H1 (cell line): ENCODE results near the gene TGFB2. TPM values are rescaled to one million over a fixed set of nuclear protein-coding genes. Genes with fewer than 3 reads are reported as not detected.

ENCODE experiments used
- CTCF ChIA-PET: fragments of 300-600 bp; sonication (Branson Sonifier 250); formaldehyde crosslinking; loops from one replicate; lab custom pipeline; 2021; ENCODE audit not compliant: partially characterized antibody; lab: Charles Lee
- POLR2A ChIA-PET: fragments of 300-600 bp; sonication (Branson Sonifier 250); formaldehyde crosslinking; loops from one replicate; lab custom pipeline; 2021; ENCODE audit warnings: inconsistent platforms; ENCODE audit not compliant: partially characterized antibody; lab: Charles Lee
- DNase-seq, 2 experiments: peaks; one replicate each; pipeline versions ENCODE4 v3.0.0 to v3.0.0-alpha.2; 2010 to 2022; ENCODE audit warnings: low spot score in 2 of 2, low read depth in 1 of 2, mixed read lengths in 1 of 2
- FAIRE-seq: peaks from 2 replicates; lab custom pipeline; 2011; peaks lifted over from hg19 to GRCh38; lab: Jason Lieb, UNC
- H2AFZ ChIP-seq: 2 replicates; pipeline ENCODE4 v1.8.1; 2012; ENCODE audit warnings: low read length, inconsistent platforms
- H2AK5ac ChIP-seq: 2 replicates; pipeline ENCODE4 v1.6.1; 2013; ENCODE audit warnings: low read depth, low read length
- H2BK120ac ChIP-seq: replicated peaks from 2 replicates; pipeline ENCODE3; 2013; ENCODE audit warnings: low read depth, low read length, inconsistent platforms
- H2BK12ac ChIP-seq: 2 replicates; pipeline ENCODE4 v1.6.1; 2013; ENCODE audit warnings: low read depth, low read length
- H2BK15ac ChIP-seq: 2 replicates; pipeline ENCODE4 v1.6.1; 2013; ENCODE audit warnings: low read length
- H2BK20ac ChIP-seq: 2 replicates; pipeline ENCODE4 v1.6.1; 2013; ENCODE audit warnings: low read length
- H2BK5ac ChIP-seq: 2 replicates; pipeline ENCODE4 v1.6.1; 2013; ENCODE audit warnings: low read depth, low read length
- H3K14ac ChIP-seq: 2 replicates; pipeline ENCODE4 v1.6.1; 2013; ENCODE audit warnings: inconsistent platforms; ENCODE audit not compliant: insufficient read length
- H3K18ac ChIP-seq: 2 replicates; pipeline ENCODE4 v1.6.1; 2013; ENCODE audit warnings: low read length; ENCODE audit errors: extremely low read depth
- H3K23ac ChIP-seq: 2 replicates; pipeline ENCODE4 v1.6.1; 2013; ENCODE audit warnings: inconsistent platforms; ENCODE audit not compliant: insufficient read length
- H3K23me2 ChIP-seq: 2 replicates; pipeline ENCODE4 v1.6.1; 2013; ENCODE audit warnings: low read depth, low read length
- H3K27ac ChIP-seq: 2 replicates; pipeline ENCODE4 v1.6.1; 2011; ENCODE audit warnings: low read depth, low read length, inconsistent platforms
- H3K27me3 ChIP-seq, 4 experiments: replicated peaks in 1 of 4; 1 replicate in 1 of 4; 2 replicates in 3 of 4; pipeline versions ENCODE4 v1.6.1 to v1.8.1; 2011 to 2013; ENCODE audit warnings: low read length in 3 of 4, mild to moderate bottlenecking in 3 of 4, inconsistent platforms in 2 of 4, mixed read lengths in 2 of 4, moderate library complexity in 1 of 4; ENCODE audit not compliant: control insufficient read depth in 3 of 4, insufficient read depth in 3 of 4; ENCODE audit errors: extremely low read depth in 1 of 4
- H3K36me3 ChIP-seq, 4 experiments: 2 replicates each; pipeline versions ENCODE4 v1.6.1 to v1.8.1; 2011 to 2013; ENCODE audit warnings: mild to moderate bottlenecking in 4 of 4, low read length in 3 of 4, moderate library complexity in 2 of 4, control low read depth in 1 of 4, inconsistent platforms in 1 of 4; ENCODE audit not compliant: insufficient read depth in 4 of 4, control insufficient read depth in 2 of 4
- H3K4ac ChIP-seq: replicated peaks from 2 replicates; pipeline ENCODE3; 2013; ENCODE audit warnings: low read length, low read depth, mixed read lengths, inconsistent platforms; ENCODE audit not compliant: insufficient read length
- H3K4me1 ChIP-seq, 4 experiments: replicated peaks in 1 of 4; 1 replicate in 1 of 4; 2 replicates in 3 of 4; pipeline versions ENCODE4 v1.6.1 to v1.8.1; 2011 to 2013; ENCODE audit warnings: low read length in 3 of 4, inconsistent platforms in 2 of 4, mixed read lengths in 1 of 4; ENCODE audit not compliant: insufficient read depth in 4 of 4, control insufficient read depth in 3 of 4
- H3K4me2 ChIP-seq, 2 experiments: 2 replicates each; pipeline versions ENCODE4 v1.6.1 to v1.8.1; 2011 to 2013; ENCODE audit warnings: low read depth in 2 of 2, low read length in 2 of 2, control low read depth in 1 of 2, inconsistent platforms in 1 of 2, mild to moderate bottlenecking in 1 of 2; ENCODE audit not compliant: insufficient read depth in 1 of 2
- H3K4me3 ChIP-seq, 4 experiments: fragments of 200-600, 300-600 bp in 1 of 4; sonication (generic), shearing (Covaris generic), sonication (Bioruptor Twin) in 1 of 4; 2 replicates each; pipeline versions ENCODE4 v1.5.1 to v1.8.1; 2011 to 2016; ENCODE audit warnings: low read length in 4 of 4, low read depth in 3 of 4, control low read depth in 2 of 4, inconsistent platforms in 2 of 4, mild to moderate bottlenecking in 2 of 4, mixed read lengths in 1 of 4, moderate library complexity in 1 of 4; ENCODE audit not compliant: insufficient read depth in 2 of 4; ENCODE audit errors: extremely low read depth in 1 of 4
- H3K56ac ChIP-seq: replicated peaks from 2 replicates; pipeline ENCODE3; 2013; ENCODE audit warnings: low read depth, mild to moderate bottlenecking, mixed read lengths, low read length, inconsistent platforms; ENCODE audit not compliant: insufficient read length
- H3K79me1 ChIP-seq: 2 replicates; pipeline ENCODE4 v1.6.1; 2013; ENCODE audit warnings: low read depth, low read length, control low read depth
- H3K79me2 ChIP-seq, 2 experiments: 2 replicates each; pipeline versions ENCODE4 v1.6.1 to v1.8.1; 2012 to 2013; ENCODE audit warnings: low read length in 2 of 2, mild to moderate bottlenecking in 2 of 2, inconsistent platforms in 1 of 2; ENCODE audit not compliant: insufficient read depth in 2 of 2, control insufficient read depth in 1 of 2
- H3K9ac ChIP-seq, 4 experiments: replicated peaks in 1 of 4; 1 replicate in 1 of 4; 2 replicates in 3 of 4; pipeline versions ENCODE4 v1.6.1 to v1.8.1; 2011 to 2013; ENCODE audit warnings: low read depth in 3 of 4, low read length in 3 of 4, control low read depth in 2 of 4, mild to moderate bottlenecking in 2 of 4, moderate library complexity in 2 of 4, inconsistent platforms in 1 of 4; ENCODE audit errors: extremely low read depth in 1 of 4
- H3K9me3 ChIP-seq, 2 experiments: 2 replicates each; pipeline versions ENCODE4 v1.6.1 to v1.8.1; 2012 to 2013; ENCODE audit warnings: mild to moderate bottlenecking in 2 of 2, moderate library complexity in 2 of 2, control low read depth in 1 of 2, inconsistent platforms in 1 of 2, low read depth in 1 of 2, low read length in 1 of 2, mixed read lengths in 1 of 2; ENCODE audit not compliant: insufficient read depth in 2 of 2
- H4K20me1 ChIP-seq, 2 experiments: replicated peaks in 1 of 2; 2 replicates each; pipeline versions ENCODE3 to v1.8.1; 2011 to 2013; ENCODE audit warnings: inconsistent platforms in 2 of 2, low read length in 2 of 2, mild to moderate bottlenecking in 1 of 2; ENCODE audit not compliant: insufficient read depth in 2 of 2, control insufficient read depth in 1 of 2
- H4K5ac ChIP-seq: 2 replicates; pipeline ENCODE4 v1.6.1; 2013; ENCODE audit warnings: low read length, low read depth, mixed read lengths, inconsistent platforms; ENCODE audit not compliant: insufficient read length
- H4K8ac ChIP-seq: 2 replicates; pipeline ENCODE4 v1.8.0; 2013; ENCODE audit warnings: mild to moderate bottlenecking, moderate library complexity, low read length, inconsistent platforms; ENCODE audit not compliant: insufficient read depth; ENCODE audit errors: extremely low read depth
- H4K91ac ChIP-seq: replicated peaks from 2 replicates; pipeline ENCODE3; 2013; ENCODE audit warnings: low read length, mixed read lengths, inconsistent platforms; ENCODE audit not compliant: insufficient read length
- CHD1 ChIP-seq: IDR thresholded peaks from 2 replicates; pipeline ENCODE4 v1.6.1; 2012; ENCODE audit warnings: low read depth, low read length, improper control_type of control experiment
- CREB1 ChIP-seq: IDR thresholded peaks from 2 replicates; pipeline ENCODE4 v1.6.1; 2012; ENCODE audit warnings: inconsistent platforms
- EGR1 ChIP-seq: IDR thresholded peaks from 2 replicates; pipeline ENCODE4 v1.6.1; 2011; ENCODE audit warnings: low read depth, low read length, borderline replicate concordance
- GABPA ChIP-seq: IDR thresholded peaks from 2 replicates; pipeline ENCODE4 v1.6.1; 2011; ENCODE audit warnings: mild to moderate bottlenecking, low read length, moderate library complexity, borderline replicate concordance; ENCODE audit not compliant: insufficient read depth
- JUND ChIP-seq: IDR thresholded peaks from 2 replicates; pipeline ENCODE4 v1.6.1; 2011; ENCODE audit warnings: mild to moderate bottlenecking, improper control_type of control experiment, low read length
- KDM5A ChIP-seq: fragments of 200-600 bp; IDR thresholded peaks from 2 replicates; pipeline ENCODE4 v1.7.1; 2012; ENCODE audit warnings: mild to moderate bottlenecking, low read length, inconsistent platforms, mixed read lengths
- NANOG ChIP-seq: IDR thresholded peaks from 2 replicates; pipeline ENCODE4 v1.6.1; 2011; ENCODE audit warnings: low read length, low read depth, mild to moderate bottlenecking, inconsistent platforms; ENCODE audit not compliant: insufficient read depth, poor library complexity, severe bottlenecking
- SUZ12 ChIP-seq: fragments of 200-600 bp; sonication (generic); IDR thresholded peaks from 2 replicates; pipeline ENCODE4 v1.6.1; 2012; ENCODE audit warnings: mild to moderate bottlenecking, inconsistent platforms, low read length, moderate library complexity, mixed read lengths
- TCF12 ChIP-seq: IDR thresholded peaks from 2 replicates; pipeline ENCODE4 v1.6.1; 2011; ENCODE audit warnings: low read depth, mild to moderate bottlenecking, low read length
- YY1 ChIP-seq: IDR thresholded peaks from 2 replicates; pipeline ENCODE4 v1.6.1; 2011; ENCODE audit warnings: low read depth, mild to moderate bottlenecking, low read length
- WGBS, 2 experiments: shearing (Covaris generic) in 1 of 2; methylation state at CpG; one replicate each; pipeline versions ENCODE4 v1.1.6 to v1.1.7; 2013 to 2015; ENCODE audit warnings: low lambda C conversion rate in 2 of 2, mixed read lengths in 2 of 2, inconsistent platforms in 1 of 2, low coverage in 1 of 2, missing lambda C conversion rate in 1 of 2; ENCODE audit not compliant: insufficient replicate concordance in 2 of 2, insufficient coverage in 1 of 2, insufficient read length in 1 of 2; ENCODE audit errors: extremely low coverage in 1 of 2, missing lambda C conversion rate in 1 of 2; 5-methylcytosine and 5-hydroxymethylcytosine counted together
- polyA plus RNA-seq, 7 experiments: library from polyadenylated mRNA; depleted of rRNA in 3 of 7; stranded (reverse) in 5 of 7; unstranded in 2 of 7; fragments of >200 nt in 5 of 7; fragments of 200-250 nt in 2 of 7; gene quantifications; 1 replicate in 5 of 7; 2 replicates in 1 of 7; 4 replicates in 1 of 7; pipeline versions ENCODE4 v1.2.1 to v1.2.3, GENCODE V29; 2011 to 2013; ENCODE audit warnings: missing spikeins in 2 of 7, mixed read lengths in 2 of 7
- total RNA-seq: library from RNA; stranded (reverse); fragmentation: NEBNext Ultra II Directional; extraction: Animal tissue kit (Norgen Biotek cat#: 25700); gene quantifications from 2 replicates; pipeline ENCODE4 v1.2.1, GENCODE V29; 2021
- TF ChIP-seq, protein P1 (sequence below): IDR thresholded peaks from 2 replicates; pipeline ENCODE4 v1.6.1; 2012; ENCODE audit warnings: inconsistent platforms
- TF ChIP-seq, protein P2 (sequence below): IDR thresholded peaks from 2 replicates; pipeline ENCODE4 v1.6.1; 2012; ENCODE audit warnings: low read length, inconsistent platforms

The TGFB2 gene
- total and polyA plus RNA-seq, 2 of the 8 experiments (the other 6 are each of a cell fraction or from before 2014, with no cell fraction given), result 0.26 to 0.84 TPM

DNA sequence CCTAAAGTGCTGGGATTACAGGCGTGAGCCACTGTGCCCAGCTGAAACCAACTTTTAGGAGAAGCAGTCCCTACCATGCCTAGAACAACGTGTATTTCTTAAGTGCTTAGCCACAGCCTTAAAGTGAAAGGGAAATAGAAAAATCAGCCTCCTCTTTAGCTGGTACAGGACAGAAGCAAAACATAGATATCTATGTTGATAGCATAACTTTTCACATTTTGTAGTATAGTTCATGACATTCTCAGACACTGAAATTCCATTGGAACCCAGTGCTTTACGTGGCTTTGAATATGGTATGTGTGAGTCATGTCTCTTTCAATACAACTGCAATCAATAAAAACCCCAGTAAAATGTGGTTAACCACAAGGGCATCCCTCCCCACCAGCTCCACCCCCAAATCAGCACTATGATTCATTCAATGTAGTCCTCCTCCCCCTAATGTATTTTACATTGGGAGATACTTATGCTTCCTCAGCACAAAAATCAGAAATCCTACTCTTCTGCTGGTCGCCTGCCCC is 32.1 kb downstream of the TGFB2 start:
- H3K9me3 ChIP-seq, result no peaks in the 10 kb centered on the region
- no peak overlapping the region for H3K4me3 ChIP-seq
- H4K8ac ChIP-seq, result no peak overlapping the region
- WGBS, 2 experiments, result 80% methylated on average over 4 of the region's 4 CpGs; no CpG with 5 or more reads in 1 of the 2 experiments
- H2BK120ac ChIP-seq, result no peak overlapping the region
- H3K36me3 ChIP-seq, result no peaks in the 10 kb centered on the region
- H4K20me1 ChIP-seq, result no peaks in the 10 kb centered on the region
- H3K4me2 ChIP-seq, result no peak overlapping the region
- no peak overlapping the region for H2BK20ac ChIP-seq
- CTCF ChIA-PET, result interaction anchor here (0.6 to 2.3 kb wide), 6 partner anchors 10 to 822 kb away, joined by 3 to 6 read pairs (median 4); no protein-coding TSS in a partner anchor
- H2AK5ac ChIP-seq, result no peak overlapping the region
- no peaks in the 10 kb centered on the region for H3K79me2 ChIP-seq
- H4K5ac ChIP-seq, result no peak overlapping the region
- H3K27me3 ChIP-seq, result no peaks in the 10 kb centered on the region
- H2AFZ ChIP-seq, result no peak overlapping the region
- H3K18ac ChIP-seq, result no peak overlapping the region
- H2BK15ac ChIP-seq, result no peak overlapping the region
- TF ChIP-seq NANOG (no peak), EGR1 (no peak), CREB1 (no peak), YY1 (no peak), SUZ12 (no peak), TCF12 (no peak), KDM5A (no peak), CHD1 (no peak), GABPA (no peak), JUND (no peak)
- TF ChIP-seq, protein P1, sequence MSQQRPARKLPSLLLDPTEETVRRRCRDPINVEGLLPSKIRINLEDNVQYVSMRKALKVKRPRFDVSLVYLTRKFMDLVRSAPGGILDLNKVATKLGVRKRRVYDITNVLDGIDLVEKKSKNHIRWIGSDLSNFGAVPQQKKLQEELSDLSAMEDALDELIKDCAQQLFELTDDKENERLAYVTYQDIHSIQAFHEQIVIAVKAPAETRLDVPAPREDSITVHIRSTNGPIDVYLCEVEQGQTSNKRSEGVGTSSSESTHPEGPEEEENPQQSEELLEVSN, result no peak
- TF ChIP-seq, protein P2, sequence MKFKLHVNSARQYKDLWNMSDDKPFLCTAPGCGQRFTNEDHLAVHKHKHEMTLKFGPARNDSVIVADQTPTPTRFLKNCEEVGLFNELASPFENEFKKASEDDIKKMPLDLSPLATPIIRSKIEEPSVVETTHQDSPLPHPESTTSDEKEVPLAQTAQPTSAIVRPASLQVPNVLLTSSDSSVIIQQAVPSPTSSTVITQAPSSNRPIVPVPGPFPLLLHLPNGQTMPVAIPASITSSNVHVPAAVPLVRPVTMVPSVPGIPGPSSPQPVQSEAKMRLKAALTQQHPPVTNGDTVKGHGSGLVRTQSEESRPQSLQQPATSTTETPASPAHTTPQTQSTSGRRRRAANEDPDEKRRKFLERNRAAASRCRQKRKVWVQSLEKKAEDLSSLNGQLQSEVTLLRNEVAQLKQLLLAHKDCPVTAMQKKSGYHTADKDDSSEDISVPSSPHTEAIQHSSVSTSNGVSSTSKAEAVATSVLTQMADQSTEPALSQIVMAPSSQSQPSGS, result no peak
- FAIRE-seq (no peak), DNase-seq (no peak)
- H2BK12ac ChIP-seq, result no peak overlapping the region
- no peak overlapping the region for H2BK5ac ChIP-seq
- H3K23me2 ChIP-seq, result no peaks in the 10 kb centered on the region
- no peak overlapping the region for H3K4ac ChIP-seq
- no peak overlapping the region for H3K14ac ChIP-seq
- no peaks in the 10 kb centered on the region for H3K79me1 ChIP-seq
- no peak overlapping the region for H4K91ac ChIP-seq
- H3K23ac ChIP-seq, result no peak overlapping the region
- no peaks in the 10 kb centered on the region for H3K4me1 ChIP-seq
- POLR2A ChIA-PET, result no interaction called here
- no peak overlapping the region for H3K56ac ChIP-seq
- no peak overlapping the region for H3K27ac ChIP-seq
- no peak overlapping the region for H3K9ac ChIP-seq
